OCI-LY3 (cell line): ENCODE data around the gene ITGA3.

Experiments used
- H2AFZ ChIP-seq: fragments of 200-600, 300-600 bp; shearing (Covaris generic); 2 replicates; pipeline ENCODE4 v1.6.0; 2014; ENCODE audit warnings: antibody characterized with exemption, low read depth, low read length
- H3K27ac ChIP-seq: fragments of 200-600, 300-600 bp; sonication (generic); 2 replicates; pipeline ENCODE4 v1.5.1; 2014; ENCODE audit warnings: mild to moderate bottlenecking, low read length, moderate library complexity, mixed read lengths
- H3K27me3 ChIP-seq: fragments of 200-600, 300-600 bp; sonication (generic); 2 replicates; pipeline ENCODE4 v1.6.1; 2014; ENCODE audit warnings: low read depth, low read length, mixed read lengths
- H3K36me3 ChIP-seq: fragments of 200-600, 300-600 bp; sonication (generic); replicated peaks from 2 replicates; pipeline ENCODE3; 2014; ENCODE audit warnings: low read depth, low read length, mixed read lengths
- H3K4me1 ChIP-seq: fragments of 300-600, 200-600 bp; sonication (generic); 2 replicates; pipeline ENCODE4 v1.6.1; 2014; ENCODE audit warnings: low read length, mixed read lengths
- H3K4me2 ChIP-seq: fragments of 200-600, 300-600 bp; sonication (generic); 2 replicates; pipeline ENCODE4 v1.6.1; 2014; ENCODE audit warnings: low read length, mixed read lengths
- H3K4me3 ChIP-seq: fragments of 300-600, 200-600 bp; sonication (generic); 2 replicates; pipeline ENCODE4 v1.5.1; 2014; ENCODE audit warnings: antibody characterized with exemption, mild to moderate bottlenecking, low read length, moderate library complexity
- H3K79me2 ChIP-seq: fragments of 300-600, 200-600 bp; shearing (Covaris generic); 2 replicates; pipeline ENCODE4 v1.6.1; 2014; ENCODE audit warnings: mild to moderate bottlenecking, low read length, mixed read lengths
- H3K9ac ChIP-seq: fragments of 300-600, 200-600 bp; shearing (Covaris generic); 2 replicates; pipeline ENCODE4 v1.6.0; 2014; ENCODE audit warnings: mild to moderate bottlenecking, low read length, moderate library complexity
- H3K9me3 ChIP-seq: fragments of 200-600, 300-600 bp; shearing (Covaris generic); 2 replicates; pipeline ENCODE4 v1.6.1; 2014; ENCODE audit warnings: low read length, mixed read lengths; ENCODE audit not compliant: insufficient read depth
- H4K20me1 ChIP-seq: fragments of 200-600, 300-600 bp; sonication (generic); 2 replicates; pipeline ENCODE4 v1.6.1; 2016; ENCODE audit warnings: low read length, mixed read lengths; ENCODE audit not compliant: insufficient read depth
- CTCF ChIP-seq: fragments of 200-600, 300-600 bp; sonication (generic); IDR thresholded peaks from 2 replicates; pipeline ENCODE4 v1.5.1; 2014; ENCODE audit warnings: antibody characterized with exemption, low read length, low read depth
- EZH2phosphoT487 ChIP-seq: fragments of 200-600 bp; shearing (Covaris generic); IDR thresholded peaks from 2 replicates; pipeline ENCODE4 v1.6.1; 2018; ENCODE audit warnings: antibody characterized with exemption, mixed run types, low read depth

Gene ITGA3

GRCh38 chr17:50078430-50078829 is 22.5 kb downstream of the ITGA3 start:
- H3K4me3 ChIP-seq, result no peak overlapping the region
- H2AFZ ChIP-seq, result no peak overlapping the region
- H3K79me2 ChIP-seq, result no peaks in the 10 kb centered on the region
- no peak overlapping the region for H3K4me2 ChIP-seq
- no peaks in the 10 kb centered on the region for H4K20me1 ChIP-seq
- H3K9me3 ChIP-seq, result no peaks in the 10 kb centered on the region
- H3K4me1 ChIP-seq, result no peaks in the 10 kb centered on the region
- no peak overlapping the region for H3K27ac ChIP-seq
- TF ChIP-seq EZH2phosphoT487, result no peak
- TF ChIP-seq CTCF, result no peak
- no peaks in the 10 kb centered on the region for H3K36me3 ChIP-seq
- no peak overlapping the region for H3K9ac ChIP-seq
- no peaks in the 10 kb centered on the region for H3K27me3 ChIP-seq

- Histone ChIP-seq H3K79me2 (no peaks in the 10 kb centered on the region), H3K27ac (no peak overlapping the region), H3K4me3 (no peak overlapping the region), H2AFZ (no peak overlapping the region; the same call in 1 of the 2 replicates), H4K20me1 (no peaks in the 10 kb centered on the region), H3K9ac (no peak overlapping the region), H3K4me1 (no peaks in the 10 kb centered on the region), H3K27me3 (no peaks in the 10 kb centered on the region), H3K9me3 (no peaks in the 10 kb centered on the region), H3K4me2 (no peak overlapping the region), H3K36me3 (no peaks in the 10 kb centered on the region)
- TF ChIP-seq EZH2phosphoT487 (no peak), CTCF (peak; percentile 99)
Observed at GRCh38 chr17:50079334-50080095, 23.6 kb downstream of the ITGA3 start.

- TF ChIP-seq CTCF (no peak), EZH2phosphoT487 (no peak)
- Histone ChIP-seq H3K4me2 (no peak overlapping the region), H3K36me3 (no peaks in the 10 kb centered on the region)
Observed at GRCh38 chr17:50080096-50080480, 24.2 kb downstream of the ITGA3 start.

GRCh38 chr17:50080827-50081226 is 24.9 kb downstream of the ITGA3 start:
- H3K79me2 ChIP-seq, result no peaks in the 10 kb centered on the region
- H2AFZ ChIP-seq, result no peak overlapping the region
- no peaks in the 10 kb centered on the region for H3K9me3 ChIP-seq
- no peaks in the 10 kb centered on the region for H3K36me3 ChIP-seq
- H3K27me3 ChIP-seq, result no peaks in the 10 kb centered on the region
- H3K4me2 ChIP-seq, result no peak overlapping the region
- TF ChIP-seq EZH2phosphoT487 (no peak), CTCF (no peak)
- H3K27ac ChIP-seq, result no peak overlapping the region
- H3K4me3 ChIP-seq, result no peak overlapping the region
- H3K9ac ChIP-seq, result no peak overlapping the region
- H3K4me1 ChIP-seq, result no peaks in the 10 kb centered on the region
- no peaks in the 10 kb centered on the region for H4K20me1 ChIP-seq

More at GRCh38 chr17:50080096-50080480, 24.2 kb downstream of the ITGA3 start:
- H3K9ac ChIP-seq, result no peak overlapping the region
- no peak overlapping the region for H3K4me3 ChIP-seq
- H3K4me1 ChIP-seq, result no peaks in the 10 kb centered on the region
- H3K79me2 ChIP-seq, result no peaks in the 10 kb centered on the region
- no peaks in the 10 kb centered on the region for H3K9me3 ChIP-seq
- no peak overlapping the region for H3K27ac ChIP-seq
- no peak overlapping the region; the same call in 1 of the 2 replicates for H2AFZ ChIP-seq
- no peaks in the 10 kb centered on the region for H3K27me3 ChIP-seq
- H4K20me1 ChIP-seq, result no peaks in the 10 kb centered on the region
